Cardiac muscle cell (in vitro differentiated cells and primary cell): Measurements from ENCODE around the gene AP1S1. TPM values are rescaled to one million over a fixed set of nuclear protein-coding genes. Genes with fewer than 3 reads are reported as not detected.
A peak's percentile ranks its signal among the peaks of the same experiment; 100 is the strongest.
"Not testable (repeated sequence)": the region's sequence is repeated elsewhere in the genome, so short reads cannot be mapped to it uniquely, and the experiment has no call there.

Experiments
- DNase-seq, 2 donors: peaks; one replicate each; pipeline versions ENCODE4 v3.0.0 to v3.0.0-alpha.2; 2010 to 2017; ENCODE audit warnings: low read depth in 1 of 2, low spot score in 1 of 2
- H3K27ac ChIP-seq: fragments of 200-600 bp; sonication (generic); 2 replicates; pipeline ENCODE4 v1.5.1; 2016
- H3K27me3 ChIP-seq: fragments of 200-600 bp; sonication (generic); 2 replicates; pipeline ENCODE4 v1.6.0; 2016; ENCODE audit warnings: control low read depth
- H3K36me3 ChIP-seq: fragments of 200-600 bp; sonication (generic); 2 replicates; pipeline ENCODE4 v1.5.1; 2016; ENCODE audit warnings: control low read depth
- H3K4me1 ChIP-seq: fragments of 200-600 bp; sonication (generic); 2 replicates; pipeline ENCODE4 v1.8.1; 2017; ENCODE audit warnings: low read depth, mild to moderate bottlenecking, mixed run types
- H3K4me3 ChIP-seq: fragments of 200-600 bp; sonication (generic); 2 replicates; pipeline ENCODE4 v1.5.1; 2016; ENCODE audit warnings: mild to moderate bottlenecking
- H3K9me3 ChIP-seq: fragments of 200-600 bp; sonication (generic); 2 replicates; pipeline ENCODE4 v1.5.1; 2017; ENCODE audit warnings: low read depth, mild to moderate bottlenecking, control low read depth
- CTCF ChIP-seq: IDR thresholded peaks from 2 replicates; pipeline ENCODE4 v1.5.1; 2012; ENCODE audit warnings: low read depth, mild to moderate bottlenecking, low read length
- polyA plus RNA-seq: library from polyadenylated mRNA; unstranded; fragments of >200 nt; fragmentation: Nextera tagmentation; extraction: Ambion mirVana; gene quantifications from 2 replicates; pipeline ENCODE4 v1.2.1, GENCODE V29; 2016
- total RNA-seq: library from RNA; depleted of rRNA; stranded (reverse); fragments of >200 nt; gene quantifications from 2 replicates; pipeline ENCODE4 v1.2.3, GENCODE V29; 2016

Gene AP1S1
- total and polyA plus RNA-seq, 2 experiments from 2014 or later, result 10.1 to 51.5 TPM

- peak; percentile 69 to 100 for DNase-seq
- Histone ChIP-seq H3K4me3 (no peak within 1 kb of the TSS), H3K27me3 (no peaks in the 10 kb centered on the region), H3K4me1 (peaks cover 26% of the 10 kb centered on the region), H3K27ac (peak within 1 kb of the TSS; percentile 21), H3K36me3 (no peaks in the 10 kb centered on the region), H3K9me3 (no peaks in the 10 kb centered on the region)
- peak; percentile 30 for TF ChIP-seq CTCF
Measured at GRCh38 chr7:101126651-101127459, 27.4 kb upstream of the AP1S1 start, which contains the start of gene SERPINE1. Gene SERPINE1, plus strand, starts transcription at chr7:101127104. Its CDS starts 1,290 bp downstream, at chr7:101128394.

GRCh38 chr7:101127460-101128039 lies 26.7 kb upstream of the AP1S1 start:
- DNase-seq, result no peak
- H3K4me3 ChIP-seq, result no peak overlapping the region
- no peaks in the 10 kb centered on the region for H3K27me3 ChIP-seq
- H3K9me3 ChIP-seq, result no peaks in the 10 kb centered on the region
- no peaks in the 10 kb centered on the region for H3K36me3 ChIP-seq
- H3K27ac ChIP-seq, result no peak overlapping the region
- TF ChIP-seq CTCF, result no peak
- peaks cover 19% of the 10 kb centered on the region for H3K4me1 ChIP-seq

- H3K9me3 ChIP-seq, result no peaks in the 10 kb centered on the region
- no peak overlapping the region for H3K4me3 ChIP-seq
- DNase-seq, result peak in 1 of 2 donors; percentile 51
- no peak overlapping the region for H3K27ac ChIP-seq
- no peak for TF ChIP-seq CTCF
- peaks cover 12% of the 10 kb centered on the region for H3K4me1 ChIP-seq
- H3K27me3 ChIP-seq, result no peaks in the 10 kb centered on the region
- H3K36me3 ChIP-seq, result no peaks in the 10 kb centered on the region
Measured at GRCh38 chr7:101128040-101128834, 26.0 kb upstream of the AP1S1 start.

GRCh38 chr7:101129603-101130117 lies 24.6 kb upstream of the AP1S1 start:
- H3K4me1 ChIP-seq, result peaks cover 12% of the 10 kb centered on the region
- TF ChIP-seq CTCF, result no peak
- no peak overlapping the region for H3K4me3 ChIP-seq
- H3K27me3 ChIP-seq, result no peaks in the 10 kb centered on the region
- H3K27ac ChIP-seq, result no peak overlapping the region
- DNase-seq, result no peak
- H3K9me3 ChIP-seq, result no peaks in the 10 kb centered on the region
- no peaks in the 10 kb centered on the region for H3K36me3 ChIP-seq

- not testable (repeated sequence) for H3K4me1 ChIP-seq, H3K27me3 ChIP-seq, H3K9me3 ChIP-seq, H3K36me3 ChIP-seq, H3K27ac ChIP-seq, H3K4me3 ChIP-seq
- DNase-seq, result peak in 1 of 2 donors; percentile 39
Measured at GRCh38 chr7:101132626-101133600, 21.4 kb upstream of the AP1S1 start.
